Stimulated activated CD8-positive, alpha-beta memory T cell treated with anti-CD3 and anti-CD28 coated beads, Interleukin-4, amount 100 ng/mL, for 48 hours (primary cell): ENCODE measurements around the gene SPAG9.
"Not testable (repeated sequence)": the region's sequence is repeated elsewhere in the genome, so short reads cannot be mapped to it uniquely, and the experiment has no call there.

ENCODE experiments used
- DNase-seq: peaks from one replicate; pipeline ENCODE4 v3.0.0-alpha.2; 2020

Gene SPAG9

DNA sequence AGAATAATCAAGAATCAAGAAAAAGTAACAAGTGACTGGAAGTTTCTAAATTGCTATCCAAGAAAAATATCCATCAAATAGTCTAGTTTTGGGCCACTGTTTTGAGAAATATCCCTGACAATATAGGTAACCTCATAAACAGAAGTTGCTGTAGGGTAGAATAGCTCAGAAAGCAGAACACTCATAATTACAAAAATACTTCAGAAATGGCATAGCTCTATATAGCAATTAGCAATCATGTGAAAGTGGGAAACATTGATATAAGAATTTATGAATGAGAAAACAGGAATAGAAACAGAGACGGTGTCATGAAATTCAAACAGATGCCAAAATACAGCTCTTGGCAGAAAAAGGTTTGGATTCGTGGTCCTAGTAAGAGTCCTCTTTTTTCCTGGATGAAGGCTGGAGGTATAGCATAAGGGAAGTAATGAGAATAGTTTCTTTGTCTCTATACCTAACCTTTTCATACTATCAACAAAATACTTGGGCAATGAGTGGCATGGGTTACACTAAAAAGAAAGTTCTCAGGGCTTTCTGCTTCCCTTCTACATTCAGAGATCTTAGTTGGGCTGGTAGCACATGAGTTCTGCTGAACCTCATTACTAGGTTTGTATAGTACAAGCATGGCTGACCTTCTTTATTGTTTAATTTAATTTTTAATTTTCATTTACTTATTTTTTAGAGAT, 33.5 kb downstream of the SPAG9 start:
- DNase-seq, result no peak

GRCh38 chr17:51085150-51085805, 35.4 kb downstream of the SPAG9 start:
- DNase-seq, result no peak

DNA sequence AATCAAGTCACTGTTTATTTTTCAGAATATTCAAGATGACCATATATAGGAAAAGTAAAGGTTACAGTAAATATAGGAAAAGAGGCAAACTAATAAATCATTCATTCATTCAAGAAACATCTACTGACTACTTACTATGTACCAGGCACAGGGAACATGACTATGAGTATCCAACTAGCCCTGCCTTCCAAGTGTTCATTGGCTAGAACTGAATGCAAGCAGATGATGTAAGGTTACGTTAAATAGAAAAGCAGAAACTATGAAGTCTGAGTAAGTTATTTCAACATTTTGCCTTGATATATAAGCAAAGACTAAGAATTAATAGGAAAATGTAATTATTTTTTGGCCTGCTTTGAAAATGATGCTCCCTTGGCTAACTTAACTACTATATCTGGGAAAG, 36.7 kb downstream of the SPAG9 start:
- no peak for DNase-seq

DNA sequence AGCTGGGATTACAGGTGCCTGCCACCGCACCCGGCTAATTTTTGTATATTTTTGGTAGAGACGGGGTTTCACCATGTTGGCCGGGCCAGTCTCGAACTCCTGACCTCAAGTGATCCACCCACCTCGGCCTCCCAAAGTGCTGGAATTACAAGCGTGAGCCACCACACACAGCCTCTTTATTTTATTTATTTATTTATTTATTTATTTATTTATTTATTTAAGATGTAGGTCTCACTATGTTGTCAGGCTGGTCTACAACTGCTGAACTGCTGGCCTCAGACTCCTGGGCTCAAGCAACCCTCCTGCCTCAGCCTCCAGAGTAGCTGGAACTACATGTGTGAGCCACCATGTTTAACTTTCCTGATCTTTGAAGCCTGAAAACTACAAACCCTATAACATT, 37.3 kb downstream of the SPAG9 start:
- DNase-seq, result not testable (repeated sequence)

DNA sequence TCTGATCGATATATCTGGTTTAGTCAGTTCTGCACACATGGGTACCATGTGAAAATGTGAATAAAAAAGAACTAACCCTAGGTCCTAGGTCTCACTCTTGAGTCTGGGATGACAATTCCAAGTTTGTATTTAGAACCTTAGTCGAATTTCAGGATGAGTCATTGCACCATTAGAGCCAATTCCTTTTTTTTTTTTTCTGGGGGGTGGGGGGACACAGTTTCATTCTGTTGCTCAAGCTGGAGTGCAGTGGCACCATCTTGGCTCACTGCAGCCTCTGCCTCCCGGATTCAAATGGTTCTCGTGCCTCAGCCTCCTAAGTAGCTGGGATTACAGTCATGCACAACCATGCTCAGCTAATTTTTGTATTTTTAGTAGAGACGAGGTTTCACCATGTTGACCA, 41.6 kb downstream of the SPAG9 start:
- no peak for DNase-seq

DNA sequence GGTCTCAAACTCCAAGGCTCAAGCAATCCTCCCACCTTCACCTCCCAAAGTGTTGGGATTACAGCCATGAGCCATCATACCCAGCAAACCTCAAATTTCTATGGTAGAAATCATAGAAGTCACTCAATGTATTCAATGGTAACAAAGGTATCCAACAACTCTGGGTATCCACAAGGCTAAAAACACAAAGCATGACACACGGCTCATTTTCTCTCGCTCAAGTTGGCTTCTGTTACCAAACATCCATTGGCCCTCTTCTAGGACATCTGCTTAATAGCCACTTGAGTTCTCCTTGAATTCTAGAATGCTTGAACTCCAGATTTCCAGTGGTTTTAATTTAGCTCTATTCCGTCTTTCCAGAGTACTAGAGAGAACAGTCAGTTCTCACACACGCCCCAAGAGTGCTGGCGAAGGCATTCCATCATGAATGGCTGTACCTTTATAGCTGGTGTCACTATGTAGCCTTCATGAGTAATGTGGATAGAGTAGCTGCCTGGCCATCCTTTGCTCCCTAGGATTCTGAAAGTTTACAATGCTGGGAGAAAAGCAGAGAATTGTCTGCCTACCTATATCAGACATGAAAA, 42.6 kb downstream of the SPAG9 start:
- DNase-seq, result no peak

GRCh38 chr17:51076821-51077220, 43.8 kb downstream of the SPAG9 start:
- no peak for DNase-seq

- DNase-seq, result no peak
Observed at GRCh38 chr17:51071556-51071955, 49.1 kb downstream of the SPAG9 start.

GRCh38 chr17:51065466-51065865, 55.2 kb downstream of the SPAG9 start:
- DNase-seq, result no peak

DNA sequence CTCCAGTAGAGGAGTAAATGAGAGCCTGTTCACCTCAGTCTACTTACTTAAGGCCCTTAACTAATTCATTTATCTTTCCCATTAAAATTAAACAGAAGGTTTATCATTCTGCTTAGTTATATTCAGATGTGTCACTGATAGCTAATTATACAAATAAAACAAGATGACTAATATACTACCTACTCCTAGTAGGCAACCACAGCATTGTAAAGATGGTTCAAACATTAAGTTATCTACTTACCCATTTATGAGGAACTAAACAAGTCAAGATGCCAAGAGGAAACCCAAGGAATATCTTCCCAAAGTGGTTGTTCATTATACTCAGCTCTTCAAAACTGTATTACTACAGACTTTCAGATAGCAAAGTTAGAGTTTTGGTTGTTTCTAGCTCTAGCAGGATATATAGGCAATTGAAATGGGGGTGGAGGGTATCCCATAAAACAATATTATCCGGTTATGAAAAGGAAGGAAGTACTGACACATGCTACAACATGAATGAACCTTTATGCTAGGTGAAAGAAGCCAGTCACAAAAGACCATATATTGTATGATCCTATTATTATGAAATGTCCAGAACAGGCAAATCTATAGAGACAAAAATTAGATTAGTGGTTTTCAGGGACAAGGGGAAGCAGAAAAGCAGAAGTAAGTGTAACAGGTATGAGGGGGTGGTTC, 56.5 kb downstream of the SPAG9 start:
- DNase-seq, result no peak

- DNase-seq, result no peak
Observed at GRCh38 chr17:51060396-51060795, 60.3 kb downstream of the SPAG9 start.

DNA sequence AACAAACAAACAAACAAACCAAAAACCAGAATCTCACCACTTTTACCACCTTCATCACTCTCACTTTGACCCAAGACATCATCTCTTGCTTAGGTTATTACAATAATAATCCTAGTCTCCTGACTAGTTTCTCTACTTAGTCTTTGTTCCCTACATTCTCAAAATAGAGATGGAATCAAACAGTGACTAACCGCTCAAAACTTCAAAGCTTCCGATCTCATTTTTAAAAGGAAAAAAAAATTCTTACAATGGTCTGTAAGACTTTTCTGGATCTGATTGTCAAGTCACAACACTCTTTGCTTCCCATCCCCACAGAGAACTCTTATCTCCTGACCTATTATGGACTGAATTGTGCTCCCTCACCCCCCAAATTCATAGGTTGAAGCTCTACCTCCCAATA, 60.9 kb downstream of the SPAG9 start:
- no peak for DNase-seq

GRCh38 chr17:51057534-51057933, 63.1 kb downstream of the SPAG9 start:
- DNase-seq, result no peak

GRCh38 chr17:51056813-51057510, 63.7 kb downstream of the SPAG9 start:
- DNase-seq, result no peak

DNA sequence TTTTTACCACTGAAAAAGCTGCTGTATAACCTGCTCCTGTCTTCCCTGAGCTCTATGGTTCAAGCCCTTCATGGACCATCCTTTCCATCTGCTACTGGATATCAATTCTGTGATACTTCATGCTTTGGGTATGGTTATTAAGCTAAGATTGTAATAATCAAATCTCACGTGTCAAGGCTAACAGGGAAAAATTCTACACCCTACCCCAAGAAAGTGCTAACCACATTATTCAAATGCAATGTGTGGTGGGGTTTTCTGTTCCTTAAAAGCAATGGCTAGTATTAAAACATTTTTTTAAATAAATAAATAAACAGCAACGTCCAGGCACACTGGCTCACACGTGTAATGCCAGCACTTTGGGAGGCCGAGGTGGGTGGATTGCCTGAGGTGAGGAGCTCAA, 65.9 kb downstream of the SPAG9 start:
- no peak for DNase-seq

DNA sequence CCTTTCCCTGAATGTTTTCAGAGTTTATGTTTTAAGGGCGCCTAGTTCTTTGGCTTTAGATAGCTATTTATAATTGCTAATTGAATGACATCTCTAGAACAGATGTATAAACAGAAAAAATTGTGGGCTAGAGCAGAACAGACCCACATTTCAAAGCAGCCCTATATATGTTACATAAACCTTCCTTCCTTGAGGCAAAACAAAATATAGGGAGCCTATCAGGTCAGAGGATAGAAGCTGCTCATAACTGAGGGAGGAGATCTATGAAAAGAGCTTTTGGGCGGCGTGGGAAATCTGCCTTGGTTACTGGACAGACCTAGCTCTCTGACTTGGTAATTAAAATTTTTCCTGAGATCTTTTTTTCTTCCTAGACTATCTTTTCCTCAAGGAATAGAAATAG, 68.4 kb downstream of the SPAG9 start:
- DNase-seq, result no peak

DNA sequence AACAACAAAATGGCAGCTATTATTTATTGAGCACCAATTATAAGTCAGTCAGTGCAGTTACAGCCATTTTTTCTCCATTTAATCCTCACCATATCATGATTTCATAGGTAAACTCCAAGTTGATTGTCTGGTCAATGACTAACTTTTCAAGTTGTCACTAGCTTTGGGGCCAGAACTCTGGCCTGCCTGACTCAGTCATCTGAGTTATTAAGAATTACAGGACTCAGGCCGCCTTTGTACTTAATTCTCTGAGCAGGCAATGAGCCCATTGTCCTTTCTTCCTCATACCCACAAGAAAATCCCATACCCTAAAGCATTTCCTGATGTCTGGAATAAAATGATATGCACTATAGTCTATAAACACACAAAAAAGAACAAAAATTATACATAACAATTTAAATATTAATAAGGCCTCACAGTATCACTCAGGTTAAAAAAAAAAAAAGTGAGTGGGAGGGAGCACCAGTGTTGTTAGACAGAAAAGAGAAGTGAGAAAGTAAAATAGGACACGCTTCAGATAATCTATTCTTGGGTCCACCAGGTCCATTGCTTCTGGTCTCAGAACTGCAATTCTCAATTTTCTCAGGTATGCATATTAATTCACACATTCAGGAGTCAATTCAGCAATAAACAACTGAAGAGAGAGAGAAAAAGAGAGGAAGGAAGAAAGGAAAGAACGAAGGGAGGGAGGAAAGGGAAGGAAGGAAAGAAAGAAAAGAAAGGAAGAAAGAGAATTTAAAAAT, 70.2 kb downstream of the SPAG9 start:
- DNase-seq, result no peak

DNA sequence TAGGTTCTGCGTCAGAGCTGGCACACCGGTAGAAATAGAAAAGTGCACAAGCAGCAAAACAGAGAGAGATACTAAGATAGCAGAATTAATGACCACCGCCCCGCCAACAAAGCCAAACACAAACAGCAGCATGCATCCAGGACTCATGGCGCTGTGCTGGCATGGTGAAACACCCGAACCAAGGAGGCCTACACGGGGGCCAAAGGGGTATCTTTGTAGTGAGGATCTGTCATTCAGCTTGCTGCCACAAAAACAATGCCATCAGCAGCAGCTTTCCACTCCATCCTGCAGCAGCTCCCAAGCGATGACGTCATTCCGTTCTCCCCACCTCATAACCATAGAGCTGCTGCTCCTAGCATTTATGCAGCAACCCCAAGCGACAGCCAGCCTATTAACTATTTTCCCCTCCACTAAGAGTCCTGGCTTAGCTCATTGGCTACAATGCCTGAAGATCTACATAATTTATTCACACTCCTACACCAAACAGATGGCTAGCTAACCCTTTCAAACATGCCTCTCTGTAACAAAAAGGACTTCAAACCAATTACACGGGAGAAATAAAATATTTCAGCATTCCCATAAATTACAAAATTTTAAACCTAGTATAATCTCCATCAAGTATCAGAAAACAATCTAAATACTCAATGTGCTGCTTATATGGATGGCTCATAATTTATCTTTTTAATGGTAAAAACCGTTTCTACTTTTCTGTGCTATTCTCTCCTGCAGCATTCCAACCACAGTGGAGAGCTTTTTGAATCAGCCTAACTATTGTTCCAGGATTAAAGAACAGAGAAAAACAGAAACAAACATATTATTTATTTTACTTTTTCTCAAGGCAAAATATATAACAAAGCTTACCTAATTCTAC, 73.9 kb downstream of the SPAG9 start:
- no peak for DNase-seq

GRCh38 chr17:51046046-51046445, 74.6 kb downstream of the SPAG9 start:
- no peak for DNase-seq

GRCh38 chr17:51045621-51046020, 75.0 kb downstream of the SPAG9 start:
- no peak for DNase-seq

- no peak for DNase-seq
Observed at GRCh38 chr17:51044976-51045375, 75.7 kb downstream of the SPAG9 start.

DNA sequence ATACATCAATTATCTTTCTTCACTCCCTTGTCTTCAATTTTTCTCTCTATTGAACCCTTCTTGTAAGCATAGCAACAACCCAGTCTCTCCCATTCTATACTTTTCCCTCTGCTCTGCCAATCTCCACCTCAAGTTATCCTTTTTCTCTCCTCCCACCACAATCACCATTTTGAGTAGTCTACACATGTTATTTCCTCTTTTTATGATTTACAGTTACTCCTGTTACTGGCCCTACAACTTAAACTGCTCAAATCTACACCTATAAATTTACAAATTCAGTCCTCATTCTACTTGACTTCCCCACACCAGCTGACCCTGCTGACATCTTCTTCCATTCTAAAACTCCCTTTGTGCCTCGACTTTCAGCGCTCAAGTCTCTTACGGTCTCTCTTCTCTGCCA, 84.6 kb downstream of the SPAG9 start:
- no peak for DNase-seq
